HG03354 (cell line): ENCODE results near the gene ABTB2.
A peak's percentile ranks its signal among the peaks of the same experiment; 100 is the strongest.

Experiments used
- ATAC-seq: cut with Tn5 transposase; IDR thresholded peaks from one replicate; pipeline ENCODE4 v1.9.1; 2021; ENCODE audit warnings: mild to moderate bottlenecking; ENCODE audit not compliant: unreplicated experiment, poor library complexity, severe bottlenecking

ABTB2 gene

GRCh38 chr11:34363363-34364084, 5.7 kb upstream of the ABTB2 start:
- ATAC-seq, result no peak

GRCh38 chr11:34360046-34360445, 2.2 kb upstream of the ABTB2 start:
- no peak for ATAC-seq

- ATAC-seq, result no peak
Measured at GRCh38 chr11:34359548-34359891, 1.7 kb upstream of the ABTB2 start.

GRCh38 chr11:34358728-34359547, 1.1 kb upstream of the ABTB2 start:
- peak; percentile 26 for ATAC-seq

DNA sequence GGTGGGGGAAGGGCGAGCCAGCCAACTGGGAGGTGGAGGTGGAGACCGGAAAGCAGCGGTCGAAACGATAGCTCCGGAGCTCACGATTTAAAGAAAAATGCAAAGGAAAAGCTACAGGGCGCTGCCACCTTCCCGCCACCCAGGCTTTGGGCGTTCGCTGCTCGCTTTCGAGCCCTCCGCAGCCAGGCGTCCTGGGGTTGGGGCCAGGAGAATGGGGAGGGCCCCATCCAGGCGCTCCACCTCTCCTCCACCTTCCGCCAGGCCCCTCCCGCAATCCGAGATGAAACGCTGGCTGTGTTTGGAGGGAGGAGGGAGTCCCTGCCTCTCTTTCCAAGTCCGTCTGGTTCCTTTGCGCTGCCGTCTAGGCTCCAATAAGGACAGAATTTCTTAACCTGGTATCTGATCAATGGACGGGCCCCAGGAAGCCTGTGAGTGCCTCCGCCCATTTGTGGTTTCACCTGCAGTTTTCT, 483 bp upstream of the ABTB2 start:
- peak; percentile 6 for ATAC-seq

DNA sequence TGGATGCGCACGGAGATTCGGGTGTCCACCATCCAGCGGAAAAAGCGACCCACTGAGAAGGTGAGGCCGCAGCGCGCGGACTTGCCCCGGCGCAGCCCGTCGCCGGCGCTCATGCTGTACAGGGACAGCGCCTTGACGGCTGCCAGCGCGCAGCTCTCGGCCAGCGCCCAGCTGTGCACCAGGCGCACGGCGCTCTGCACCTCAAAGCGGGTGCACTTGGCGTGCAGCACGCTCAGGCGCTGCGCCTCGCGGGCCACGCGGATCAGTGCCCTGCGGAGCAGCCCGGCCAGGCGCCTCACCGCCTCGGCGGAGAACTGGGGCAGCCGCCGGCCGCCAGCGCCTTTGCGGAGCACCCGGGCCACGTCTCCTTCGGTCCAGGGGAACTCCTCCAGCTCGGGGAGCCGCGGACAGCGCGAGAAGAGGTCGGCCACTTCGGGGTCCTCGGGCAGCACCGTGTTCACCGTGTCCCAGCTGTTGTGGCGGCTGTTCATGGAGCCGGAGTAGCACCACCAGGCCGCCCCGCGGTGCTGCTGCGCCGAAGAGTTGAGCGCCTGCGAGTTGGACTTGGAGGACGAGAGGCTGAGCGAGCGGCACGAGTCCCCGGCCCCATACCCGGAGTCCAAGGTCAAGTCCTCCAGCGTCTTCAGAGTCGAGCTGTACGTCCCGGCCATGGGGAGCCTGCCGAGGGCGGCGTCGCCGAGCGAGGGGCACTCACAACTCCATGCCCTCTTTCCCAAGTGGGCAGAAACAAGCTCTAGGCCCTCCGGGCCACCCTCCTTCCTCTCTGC, 703 bp downstream of the ABTB2 start:
- peak; percentile 23 for ATAC-seq

GRCh38 chr11:34356576-34356912, 1.3 kb downstream of the ABTB2 start:
- no peak for ATAC-seq

- no peak for ATAC-seq
Measured at GRCh38 chr11:34356130-34356529, 1.7 kb downstream of the ABTB2 start.

DNA sequence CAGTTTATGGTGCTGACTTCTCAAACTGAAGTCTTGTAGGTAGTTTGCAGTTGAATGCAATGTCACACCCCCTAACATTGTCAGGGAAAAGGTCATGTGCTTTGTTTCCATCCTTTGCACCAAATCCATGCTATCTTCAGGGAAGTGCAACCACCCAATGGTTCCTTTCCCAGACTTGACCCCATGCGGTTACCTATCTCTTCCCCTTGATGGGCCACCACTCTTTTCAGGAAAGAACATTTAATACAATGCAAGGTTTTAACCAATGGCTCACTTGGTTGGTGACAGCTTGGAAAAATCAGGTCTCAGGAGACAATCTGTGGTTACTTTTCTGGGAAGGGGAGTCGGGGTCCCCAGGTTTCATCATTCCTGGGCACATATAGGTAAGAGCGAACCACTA, 2.1 kb downstream of the ABTB2 start:
- ATAC-seq, result no peak

GRCh38 chr11:34354782-34355181, 3.0 kb downstream of the ABTB2 start:
- no peak for ATAC-seq

GRCh38 chr11:34353881-34354280, 3.9 kb downstream of the ABTB2 start:
- ATAC-seq, result no peak

DNA sequence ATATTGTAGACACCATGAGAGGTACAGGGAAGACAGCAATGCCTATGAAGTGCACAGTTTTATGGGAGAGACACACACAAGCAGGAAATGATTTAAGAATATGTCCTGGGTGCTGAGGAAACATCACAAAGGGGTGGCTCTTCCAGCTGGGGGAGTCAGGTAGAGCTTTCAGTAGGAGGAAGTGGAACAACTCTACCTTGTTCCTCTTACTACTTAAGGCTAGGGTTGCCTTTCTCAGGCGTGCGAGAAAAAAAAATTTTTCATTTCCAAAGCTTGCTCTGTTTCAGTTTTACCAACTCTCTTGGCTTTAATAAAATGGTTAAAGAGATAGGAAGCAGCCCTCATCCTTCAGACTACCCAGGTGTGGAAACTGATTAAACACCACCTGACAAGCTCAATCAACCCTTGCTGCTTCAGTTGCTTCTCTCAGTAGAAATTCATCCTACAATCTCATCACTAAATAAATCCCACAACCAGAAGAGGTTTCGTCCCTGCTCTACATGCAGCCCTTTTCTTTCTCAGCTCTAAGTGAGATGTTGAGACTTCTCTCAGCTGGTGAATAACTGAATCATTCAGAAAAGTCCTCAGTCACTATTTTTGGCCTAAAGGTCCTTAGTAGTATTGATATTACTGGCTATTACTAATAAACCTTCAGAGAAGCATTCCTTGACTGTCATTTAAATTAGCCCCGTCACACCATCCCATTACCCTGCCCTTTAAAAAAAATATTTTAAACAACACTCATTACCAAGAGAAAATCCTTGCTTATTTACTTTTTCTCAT, 5.9 kb downstream of the ABTB2 start:
- no peak for ATAC-seq

DNA sequence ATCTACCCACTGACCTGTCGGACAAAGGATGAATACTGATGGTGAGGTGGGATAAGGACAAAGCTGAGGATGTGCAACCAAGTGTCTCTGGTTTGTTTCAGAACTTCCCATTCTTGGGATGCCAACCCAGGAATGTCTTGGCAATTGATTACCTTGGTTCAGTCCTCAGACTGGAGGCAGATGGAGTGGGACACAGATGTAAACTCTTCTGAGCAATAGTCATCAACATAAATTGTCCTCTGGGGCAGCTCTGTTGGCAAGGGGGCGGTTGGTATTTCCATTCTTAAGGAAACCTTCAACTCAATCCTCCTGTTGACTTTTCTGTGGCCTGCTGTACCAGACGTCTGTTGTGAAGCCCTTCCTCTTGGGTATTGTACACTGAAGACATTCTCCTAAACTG, 6.8 kb downstream of the ABTB2 start:
- no peak for ATAC-seq

GRCh38 chr11:34349882-34350281, 7.9 kb downstream of the ABTB2 start:
- ATAC-seq, result no peak

DNA sequence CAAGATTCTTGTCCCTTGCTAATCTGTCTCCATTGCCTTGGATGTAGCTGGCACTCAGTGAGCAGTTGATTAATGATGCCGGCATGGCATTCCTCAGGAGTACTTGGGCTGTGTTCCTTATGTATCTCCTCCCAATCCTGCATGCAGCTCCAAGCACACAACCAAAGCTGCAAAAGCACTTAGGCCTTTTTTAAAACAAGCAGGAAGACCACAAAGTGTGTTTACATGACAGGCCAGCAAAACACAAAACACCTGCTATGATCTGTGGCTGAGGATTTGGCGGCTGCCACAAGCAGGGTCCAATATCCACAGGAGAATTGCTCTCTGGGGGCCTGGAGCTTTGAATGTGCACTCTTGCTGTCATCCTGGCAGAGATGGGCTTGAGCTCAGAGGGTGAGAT, 8.9 kb downstream of the ABTB2 start:
- no peak for ATAC-seq

- ATAC-seq, result no peak
Measured at GRCh38 chr11:34348096-34348495, 9.7 kb downstream of the ABTB2 start.

- no peak for ATAC-seq
Measured at GRCh38 chr11:34346551-34346950, 11.3 kb downstream of the ABTB2 start.

DNA sequence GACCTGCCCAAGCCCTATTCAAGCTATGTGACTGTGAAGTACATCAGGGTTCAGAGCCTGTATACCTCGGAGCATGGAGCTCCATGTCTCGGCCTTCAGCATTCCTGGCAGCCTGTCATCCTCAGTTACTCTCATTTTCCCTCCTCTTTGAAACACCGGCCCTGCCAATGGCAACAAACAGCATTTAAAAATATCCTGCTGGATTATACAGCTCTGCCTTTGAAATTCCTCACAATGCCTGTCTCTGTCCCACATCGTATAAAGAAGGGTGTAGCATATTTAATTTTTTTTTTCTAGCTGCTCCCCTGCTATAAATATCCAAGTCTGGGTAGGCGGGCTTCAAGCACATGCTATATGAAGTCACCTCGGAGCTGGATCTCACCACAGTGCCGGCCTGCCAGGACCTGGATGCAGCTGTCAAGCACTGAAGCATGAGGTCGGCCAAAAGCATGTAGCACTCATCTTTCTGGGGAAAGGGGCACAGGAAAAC, 11.8 kb downstream of the ABTB2 start:
- no peak for ATAC-seq

GRCh38 chr11:34345540-34345876, 12.3 kb downstream of the ABTB2 start:
- ATAC-seq, result peak; percentile 9
